Measurements from ENCODE around the gene CELF6. TPM values are rescaled to one million over a fixed set of nuclear protein-coding genes. Genes with fewer than 3 reads are reported as not detected.

Gene CELF6
- polyA plus RNA-seq, 4 donors, result 0.54 to 10.9 (median 2.5) TPM

DNA sequence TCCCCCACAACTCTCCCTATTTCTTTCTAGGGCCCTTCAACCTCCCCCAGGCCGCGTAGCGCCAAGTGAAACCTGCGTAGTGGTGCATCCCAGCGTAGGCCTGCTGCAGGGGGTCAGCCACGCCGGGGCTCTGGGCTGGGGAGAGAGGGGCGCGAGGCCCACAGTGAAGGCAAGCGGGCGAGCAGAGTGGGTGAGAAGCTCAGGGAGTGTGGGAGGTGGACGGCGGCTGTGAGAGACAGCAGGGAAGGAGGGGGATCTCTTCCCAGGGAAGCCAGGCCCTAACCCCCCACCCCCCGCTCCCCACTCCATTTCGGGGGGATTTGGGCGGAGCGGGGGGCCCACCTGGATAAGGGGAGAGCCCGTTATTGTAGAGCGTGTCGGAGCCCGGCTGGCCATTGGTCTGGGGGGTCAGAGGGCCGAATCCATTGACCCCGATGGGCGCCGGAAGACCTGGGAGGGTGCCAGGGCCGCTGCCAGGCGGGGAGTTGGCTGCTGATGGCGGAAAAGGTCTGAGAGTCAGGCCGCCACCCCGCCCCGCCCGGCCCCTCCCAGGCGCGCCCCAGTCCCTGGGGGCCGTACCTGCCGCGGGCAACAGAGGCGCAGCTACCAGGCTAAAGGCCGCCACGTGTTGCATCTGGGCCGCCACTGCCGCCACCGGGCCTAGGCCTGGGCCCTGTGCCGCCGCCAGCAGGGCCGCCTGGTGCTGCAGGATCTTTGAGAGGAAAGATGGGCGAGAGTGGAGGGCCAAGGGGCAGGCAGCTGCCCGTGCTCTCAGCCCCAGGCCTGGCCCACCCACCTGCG lies 31.0 kb downstream of the CELF6 start:
- FAIRE-seq, result no peak
- peaks cover 0 to 30% (median 0%) of the 10 kb centered on the region in 3 donors for H3K36me3 ChIP-seq (ENCODE audit: control insufficient read depth in 3 of 3, insufficient read depth in 2 of 3, low read depth in 1 of 3, low read length in 3 of 3)
- 93 to 94% (median 94%) methylated on average over 38 to 49 of the region's 49 CpGs for WGBS, 3 donors
- no peaks in the 10 kb centered on the region for H3K27me3 ChIP-seq (ENCODE audit: control insufficient read depth in 3 of 3, insufficient read depth in 3 of 3, low read length in 3 of 3)
- DNase-seq, result no peak
- no peak overlapping the region for H3K27ac ChIP-seq (ENCODE audit: low read depth in 1 of 3, low read length in 2 of 3)
- H3K4me1 ChIP-seq (ENCODE audit: control insufficient read depth in 3 of 3, insufficient read depth in 2 of 3, low read depth in 1 of 3, low read length in 2 of 3), result no peaks in the 10 kb centered on the region
- no peak overlapping the region for H3K4me3 ChIP-seq (ENCODE audit: low read depth in 1 of 3, low read length in 3 of 3)
- H3K9me3 ChIP-seq (ENCODE audit: control insufficient read depth in 2 of 2, insufficient read depth in 1 of 2, low read depth in 1 of 2, low read length in 1 of 2), result no peaks in the 10 kb centered on the region

- no peak overlapping the region for H3K27ac ChIP-seq (ENCODE audit: low read depth in 1 of 3, low read length in 2 of 3)
- DNase-seq, result peak; percentile 37 to 71
- H3K9me3 ChIP-seq (ENCODE audit: control insufficient read depth in 2 of 2, insufficient read depth in 1 of 2, low read depth in 1 of 2, low read length in 1 of 2), result no peaks in the 10 kb centered on the region
- no peaks in the 10 kb centered on the region for H3K27me3 ChIP-seq (ENCODE audit: control insufficient read depth in 3 of 3, insufficient read depth in 3 of 3, low read length in 3 of 3)
- FAIRE-seq, result no peak
- H3K4me3 ChIP-seq (ENCODE audit: low read depth in 1 of 3, low read length in 3 of 3), result no peak overlapping the region
- peaks cover 0 to 1% (median 0%) of the 10 kb centered on the region in 3 donors for H3K4me1 ChIP-seq (ENCODE audit: control insufficient read depth in 3 of 3, insufficient read depth in 2 of 3, low read depth in 1 of 3, low read length in 2 of 3)
- 29 to 56% (median 49%) methylated on average over 10 of the region's 10 CpGs for WGBS, 3 donors
- peaks cover 0 to 27% (median 0%) of the 10 kb centered on the region in 3 donors for H3K36me3 ChIP-seq (ENCODE audit: control insufficient read depth in 3 of 3, insufficient read depth in 2 of 3, low read depth in 1 of 3, low read length in 3 of 3)
Measured at GRCh38 chr15:72285927-72286516, 33.9 kb downstream of the CELF6 start.

- FAIRE-seq, result no peak
- WGBS, 3 donors, result 55 to 66% (median 58%) methylated on average over 3 of the region's 3 CpGs
- peaks cover 0 to 3% (median 0%) of the 10 kb centered on the region in 3 donors for H3K4me1 ChIP-seq (ENCODE audit: control insufficient read depth in 3 of 3, insufficient read depth in 2 of 3, low read depth in 1 of 3, low read length in 2 of 3)
Measured at GRCh38 chr15:72285402-72285801, 34.6 kb downstream of the CELF6 start.

DNA sequence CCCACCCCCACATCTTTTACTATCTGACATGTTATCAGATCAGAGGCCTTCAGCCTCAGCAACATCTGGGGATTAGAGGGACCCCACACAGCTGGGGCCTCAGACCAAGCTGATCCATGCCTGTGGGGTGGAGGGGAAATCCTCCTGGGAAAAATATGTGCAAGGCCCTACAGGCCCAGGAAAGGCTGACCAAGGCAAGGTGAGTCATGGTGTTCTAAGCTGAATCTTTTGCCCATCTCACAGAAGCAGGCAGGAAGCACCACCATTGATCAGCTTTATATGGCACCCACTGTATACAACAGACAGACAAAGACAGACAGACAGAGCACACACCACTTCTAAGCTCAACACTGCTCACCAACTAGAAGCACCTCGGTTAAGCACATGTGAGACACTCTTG lies 35.2 kb downstream of the CELF6 start:
- H3K9me3 ChIP-seq (ENCODE audit: control insufficient read depth in 2 of 2, insufficient read depth in 1 of 2, low read depth in 1 of 2, low read length in 1 of 2), result no peaks in the 10 kb centered on the region
- DNase-seq, result no peak
- H3K4me3 ChIP-seq (ENCODE audit: low read depth in 1 of 3, low read length in 3 of 3), result no peak overlapping the region
- H3K36me3 ChIP-seq (ENCODE audit: control insufficient read depth in 3 of 3, insufficient read depth in 2 of 3, low read depth in 1 of 3, low read length in 3 of 3), result peaks cover 0 to 25% (median 0%) of the 10 kb centered on the region in 3 donors
- H3K27me3 ChIP-seq (ENCODE audit: control insufficient read depth in 3 of 3, insufficient read depth in 3 of 3, low read length in 3 of 3), result no peaks in the 10 kb centered on the region
- 90 to 94% (median 91%) methylated on average over 1 of the region's 1 CpG for WGBS, 3 donors
- FAIRE-seq, result no peak
- H3K27ac ChIP-seq (ENCODE audit: low read depth in 1 of 3, low read length in 2 of 3), result no peak overlapping the region
- H3K4me1 ChIP-seq (ENCODE audit: control insufficient read depth in 3 of 3, insufficient read depth in 2 of 3, low read depth in 1 of 3, low read length in 2 of 3), result peaks cover 0 to 3% (median 0%) of the 10 kb centered on the region in 3 donors

More at GRCh38 chr15:72285402-72285801, 34.6 kb downstream of the CELF6 start:
- H3K27ac ChIP-seq (ENCODE audit: low read depth in 1 of 3, low read length in 2 of 3), result no peak overlapping the region
- no peaks in the 10 kb centered on the region for H3K27me3 ChIP-seq (ENCODE audit: control insufficient read depth in 3 of 3, insufficient read depth in 3 of 3, low read length in 3 of 3)
- no peak overlapping the region for H3K4me3 ChIP-seq (ENCODE audit: low read depth in 1 of 3, low read length in 3 of 3)
- peaks cover 0 to 27% (median 0%) of the 10 kb centered on the region in 3 donors for H3K36me3 ChIP-seq (ENCODE audit: control insufficient read depth in 3 of 3, insufficient read depth in 2 of 3, low read depth in 1 of 3, low read length in 3 of 3)
- H3K9me3 ChIP-seq (ENCODE audit: control insufficient read depth in 2 of 2, insufficient read depth in 1 of 2, low read depth in 1 of 2, low read length in 1 of 2), result no peaks in the 10 kb centered on the region
- no peak for DNase-seq

GRCh38 chr15:72281713-72282112 lies 38.2 kb downstream of the CELF6 start:
- Histone ChIP-seq H3K4me1 (ENCODE audit: control insufficient read depth in 3 of 3, insufficient read depth in 2 of 3, low read depth in 1 of 3, low read length in 2 of 3) (peaks cover 0 to 3% (median 0%) of the 10 kb centered on the region in 3 donors), H3K9me3 (ENCODE audit: control insufficient read depth in 2 of 2, insufficient read depth in 1 of 2, low read depth in 1 of 2, low read length in 1 of 2) (no peaks in the 10 kb centered on the region), H3K27ac (ENCODE audit: low read depth in 1 of 3, low read length in 2 of 3) (no peak overlapping the region), H3K36me3 (ENCODE audit: control insufficient read depth in 3 of 3, insufficient read depth in 2 of 3, low read depth in 1 of 3, low read length in 3 of 3) (peaks cover 0 to 6% (median 0%) of the 10 kb centered on the region in 3 donors), H3K4me3 (ENCODE audit: low read depth in 1 of 3, low read length in 3 of 3) (no peak overlapping the region), H3K27me3 (ENCODE audit: control insufficient read depth in 3 of 3, insufficient read depth in 3 of 3, low read length in 3 of 3) (no peaks in the 10 kb centered on the region)
- 84 to 92% (median 87%) methylated on average over 3 of the region's 3 CpGs for WGBS, 3 donors
- DNase-seq (no peak), FAIRE-seq (no peak)

- FAIRE-seq (no peak), DNase-seq (peak in 1 of 2 donors; percentile 31)
- Histone ChIP-seq H3K4me3 (ENCODE audit: low read depth in 1 of 3, low read length in 3 of 3) (no peak overlapping the region), H3K9me3 (ENCODE audit: control insufficient read depth in 2 of 2, insufficient read depth in 1 of 2, low read depth in 1 of 2, low read length in 1 of 2) (no peaks in the 10 kb centered on the region), H3K27me3 (ENCODE audit: control insufficient read depth in 3 of 3, insufficient read depth in 3 of 3, low read length in 3 of 3) (no peaks in the 10 kb centered on the region), H3K36me3 (ENCODE audit: control insufficient read depth in 3 of 3, insufficient read depth in 2 of 3, low read depth in 1 of 3, low read length in 3 of 3) (peaks cover 0 to 6% (median 0%) of the 10 kb centered on the region in 3 donors), H3K4me1 (ENCODE audit: control insufficient read depth in 3 of 3, insufficient read depth in 2 of 3, low read depth in 1 of 3, low read length in 2 of 3) (peaks cover 0 to 3% (median 0%) of the 10 kb centered on the region in 3 donors), H3K27ac (ENCODE audit: low read depth in 1 of 3, low read length in 2 of 3) (no peak overlapping the region)
- 78 to 86% (median 79%) methylated on average over 2 of the region's 2 CpGs for WGBS, 3 donors
Measured at GRCh38 chr15:72280751-72281150, 39.2 kb downstream of the CELF6 start.

DNA sequence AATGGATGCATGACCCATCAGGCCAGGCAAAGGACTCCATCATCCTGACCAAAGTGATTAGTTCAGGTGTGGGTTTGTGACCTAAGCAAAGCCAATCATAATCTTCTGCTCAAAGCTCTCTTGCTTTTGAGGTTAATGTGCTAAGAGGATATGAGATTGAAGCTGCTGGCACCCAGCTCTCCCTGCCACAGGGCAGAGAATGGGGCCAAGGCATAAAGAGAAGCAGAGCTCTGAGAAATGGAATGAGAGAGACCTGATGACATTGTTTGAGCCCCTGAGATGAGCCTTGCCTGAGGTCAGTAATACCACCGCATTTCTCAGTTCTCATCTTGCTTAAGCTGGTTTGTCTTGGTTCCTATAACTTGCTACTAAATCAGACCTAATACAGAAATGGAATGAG lies 41.2 kb downstream of the CELF6 start:
- Histone ChIP-seq H3K36me3 (ENCODE audit: control insufficient read depth in 3 of 3, insufficient read depth in 2 of 3, low read depth in 1 of 3, low read length in 3 of 3) (no peaks in the 10 kb centered on the region), H3K4me3 (ENCODE audit: low read depth in 1 of 3, low read length in 3 of 3) (no peak overlapping the region), H3K27ac (ENCODE audit: low read depth in 1 of 3, low read length in 2 of 3) (no peak overlapping the region), H3K4me1 (ENCODE audit: control insufficient read depth in 3 of 3, insufficient read depth in 2 of 3, low read depth in 1 of 3, low read length in 2 of 3) (peaks cover 0 to 3% (median 0%) of the 10 kb centered on the region in 3 donors), H3K27me3 (ENCODE audit: control insufficient read depth in 3 of 3, insufficient read depth in 3 of 3, low read length in 3 of 3) (no peaks in the 10 kb centered on the region), H3K9me3 (ENCODE audit: control insufficient read depth in 2 of 2, insufficient read depth in 1 of 2, low read depth in 1 of 2, low read length in 1 of 2) (no peaks in the 10 kb centered on the region)
- 89 to 96% (median 92%) methylated on average over 1 of the region's 1 CpG for WGBS, 3 donors
- DNase-seq (no peak), FAIRE-seq (no peak)

DNA sequence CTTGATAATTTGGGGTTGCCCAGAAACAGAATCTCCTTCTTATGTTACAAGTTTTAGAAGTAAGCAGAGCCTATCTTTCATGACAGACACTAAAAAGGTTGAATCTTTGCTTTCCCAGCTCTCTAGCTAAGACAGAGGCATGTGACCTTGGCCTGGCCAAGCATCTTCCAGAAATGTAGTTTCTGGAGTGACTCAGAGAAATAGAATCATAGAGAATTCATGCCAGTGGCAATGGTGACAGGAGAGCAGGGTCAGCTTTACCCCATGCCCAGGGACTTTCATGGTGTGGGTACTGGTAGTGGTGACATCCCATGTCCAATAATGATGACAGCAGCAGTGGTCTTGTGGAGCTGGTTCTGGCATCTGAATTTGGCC lies 43.6 kb downstream of the CELF6 start:
- DNase-seq (no peak), FAIRE-seq (no peak)
- no peaks in the 10 kb centered on the region for H3K27me3 ChIP-seq (ENCODE audit: control insufficient read depth in 3 of 3, insufficient read depth in 3 of 3, low read length in 3 of 3)
- H3K4me1 ChIP-seq (ENCODE audit: control insufficient read depth in 3 of 3, insufficient read depth in 2 of 3, low read depth in 1 of 3, low read length in 2 of 3), result peaks cover 3 to 12% (median 7%) of the 10 kb centered on the region in 3 donors
- H3K36me3 ChIP-seq (ENCODE audit: control insufficient read depth in 3 of 3, insufficient read depth in 2 of 3, low read depth in 1 of 3, low read length in 3 of 3), result no peaks in the 10 kb centered on the region
- no peaks in the 10 kb centered on the region for H3K9me3 ChIP-seq (ENCODE audit: control insufficient read depth in 2 of 2, insufficient read depth in 1 of 2, low read depth in 1 of 2, low read length in 1 of 2)
- no peak overlapping the region for H3K4me3 ChIP-seq (ENCODE audit: low read depth in 1 of 3, low read length in 3 of 3)
- no peak overlapping the region for H3K27ac ChIP-seq (ENCODE audit: low read depth in 1 of 3, low read length in 2 of 3)

All from small intestine (tissue), 7 donors.